Activated CD4-positive, CD25-positive, alpha-beta regulatory T cell (primary cell): ENCODE data around the gene KCNQ1.

Source experiments
- DNase-seq, 4 experiments: peaks; one replicate each; lab custom pipeline; 2025; lab: John Stamatoyannopoulos, UW

KCNQ1 gene

GRCh38 chr11:2664791-2665525, 220.2 kb downstream of the KCNQ1 start:
- no peak for DNase-seq

DNA sequence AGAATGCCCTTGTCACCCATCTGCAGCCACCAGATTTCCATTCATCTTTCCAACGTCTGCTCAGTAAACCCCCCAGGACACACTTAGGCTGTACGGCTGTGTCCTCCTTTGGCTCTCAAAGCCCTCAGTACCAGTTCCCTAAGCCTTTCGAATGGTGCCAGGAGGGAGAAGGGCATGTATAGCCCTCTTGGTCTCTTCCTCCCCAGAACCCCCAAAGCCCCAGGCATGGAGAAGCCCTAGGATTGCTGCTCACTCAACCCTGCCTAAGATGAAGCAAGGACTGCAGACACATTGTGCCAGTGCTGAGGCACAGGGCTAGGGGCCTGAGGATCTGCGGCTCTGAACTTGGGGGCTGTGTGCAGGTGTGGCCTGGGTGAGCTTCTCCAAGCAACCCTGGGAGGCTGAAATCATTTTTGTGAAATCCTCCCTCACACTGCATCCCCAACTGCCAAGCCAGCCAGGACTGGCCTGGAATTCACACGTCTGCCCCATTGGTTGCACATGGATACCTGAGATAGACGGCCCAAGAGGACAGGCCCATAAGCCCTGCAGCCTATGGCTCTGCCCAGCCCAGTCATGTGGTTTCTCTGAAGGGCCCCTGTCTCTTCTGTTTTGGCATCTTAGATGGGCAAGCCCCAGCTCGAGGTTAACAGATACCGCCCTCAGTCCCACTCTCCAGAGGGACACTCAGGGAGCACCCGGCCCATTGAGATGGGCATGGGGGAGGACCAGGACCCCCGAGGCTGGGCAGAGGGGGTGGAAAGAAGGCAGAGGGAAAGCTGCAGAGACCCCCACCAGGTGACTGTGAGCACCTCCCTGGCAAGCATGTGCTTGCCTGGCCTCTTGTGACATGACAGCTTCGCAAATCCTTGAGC, 221.0 kb downstream of the KCNQ1 start:
- DNase-seq: no peak

DNA sequence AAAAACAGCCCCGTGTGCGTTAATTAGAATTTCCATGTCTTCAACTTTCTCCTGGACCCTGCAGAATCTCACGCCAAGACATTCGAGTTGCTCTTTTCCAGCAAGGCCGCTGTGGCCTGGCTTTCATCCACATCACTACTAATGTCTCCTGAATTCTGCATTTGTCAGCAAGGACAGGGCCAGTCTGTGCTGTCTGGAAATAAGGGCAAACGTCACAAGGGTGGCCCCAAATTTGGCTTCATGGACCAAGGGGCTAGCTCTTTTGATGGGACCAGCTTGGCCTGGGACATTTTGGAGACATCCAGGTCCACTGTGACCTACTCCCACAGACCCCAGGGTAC, 221.6 kb downstream of the KCNQ1 start:
- DNase-seq: no peak

DNA sequence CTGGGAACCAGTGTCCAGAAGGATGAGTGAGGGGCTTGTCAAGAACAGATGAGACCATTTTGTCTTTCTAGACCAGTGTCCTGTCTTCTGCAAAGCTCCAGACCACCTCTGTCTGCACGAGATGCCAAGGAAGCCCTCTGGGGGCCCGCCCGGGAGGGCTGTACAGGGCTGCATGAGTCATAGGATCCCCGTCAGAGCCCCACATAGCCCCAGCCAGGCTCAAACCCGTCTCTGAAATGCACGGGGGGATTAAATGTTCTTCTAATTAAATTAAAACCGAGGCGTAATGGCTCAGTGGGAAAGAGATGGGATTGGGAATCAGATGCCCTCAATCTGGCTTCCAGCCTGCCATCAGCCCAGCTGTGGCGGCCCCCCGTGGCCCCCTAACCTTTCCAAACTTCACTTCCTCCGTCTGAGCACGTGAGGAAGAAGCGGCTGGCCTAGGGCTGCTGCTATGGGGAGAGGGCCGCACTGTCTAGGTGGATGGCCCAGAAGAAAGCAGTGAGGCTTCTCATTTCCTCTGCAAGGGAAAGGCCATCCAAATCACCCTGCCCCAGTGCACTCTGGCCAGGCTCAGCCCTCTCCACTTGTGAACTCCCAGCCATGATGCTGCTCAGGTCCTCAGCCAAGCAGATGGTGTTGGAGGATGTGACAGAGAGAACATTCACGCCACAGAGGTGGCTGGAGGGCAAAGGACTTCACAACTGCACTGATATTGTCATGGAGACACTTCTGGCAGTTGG, 222.2 kb downstream of the KCNQ1 start:
- DNase-seq: no peak

DNA sequence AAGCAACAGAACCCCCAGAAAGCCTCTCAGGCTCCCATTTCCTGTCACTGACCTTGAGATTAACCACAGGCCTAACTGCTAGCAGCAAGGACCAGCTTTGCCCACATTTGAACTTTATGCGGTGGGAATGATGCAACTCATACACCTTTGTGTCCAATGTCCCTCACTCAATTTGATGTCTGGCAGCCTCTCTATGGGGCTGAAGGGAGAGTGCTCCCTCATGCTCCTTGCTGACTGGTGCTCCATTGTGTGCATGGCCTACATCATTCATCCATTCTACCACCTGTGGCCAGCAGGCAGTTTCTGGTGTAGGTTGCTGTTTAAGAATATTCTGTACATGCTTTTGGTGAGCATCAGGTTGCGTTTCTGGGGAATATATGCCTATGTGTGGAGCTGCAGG, 223.1 kb downstream of the KCNQ1 start:
- DNase-seq: no peak

DNA sequence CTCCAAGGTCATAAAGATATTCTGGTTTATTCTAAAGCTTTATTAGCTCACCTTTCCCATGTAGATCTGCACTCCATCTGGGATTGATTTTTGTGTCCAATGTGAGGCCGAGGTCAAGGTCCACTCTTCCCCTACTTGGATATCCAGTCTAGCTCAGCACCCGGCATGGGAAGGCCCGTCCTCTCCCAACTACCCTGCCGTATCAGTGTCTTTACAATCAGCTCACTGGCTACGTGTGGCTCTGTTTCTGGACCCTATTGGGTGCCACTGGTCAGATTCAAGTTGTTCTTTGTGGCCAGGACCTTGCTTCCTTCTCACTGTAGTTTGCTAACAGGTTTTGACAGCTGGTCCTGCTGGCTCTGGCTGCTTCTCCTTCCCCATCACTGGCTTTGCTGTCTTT, 224.1 kb downstream of the KCNQ1 start:
- no peak for DNase-seq

GRCh38 chr11:2669634-2670469, 225.0 kb downstream of the KCNQ1 start:
- no peak for DNase-seq

GRCh38 chr11:2670541-2671100, 225.8 kb downstream of the KCNQ1 start:
- DNase-seq: no peak

GRCh38 chr11:2671748-2672147, 226.9 kb downstream of the KCNQ1 start:
- DNase-seq: no peak

- no peak for DNase-seq
These were observed 227.9 kb downstream of the KCNQ1 start for GRCh38 chr11:2672553-2673249.

GRCh38 chr11:2673250-2673610, 228.4 kb downstream of the KCNQ1 start:
- DNase-seq: no peak

DNA sequence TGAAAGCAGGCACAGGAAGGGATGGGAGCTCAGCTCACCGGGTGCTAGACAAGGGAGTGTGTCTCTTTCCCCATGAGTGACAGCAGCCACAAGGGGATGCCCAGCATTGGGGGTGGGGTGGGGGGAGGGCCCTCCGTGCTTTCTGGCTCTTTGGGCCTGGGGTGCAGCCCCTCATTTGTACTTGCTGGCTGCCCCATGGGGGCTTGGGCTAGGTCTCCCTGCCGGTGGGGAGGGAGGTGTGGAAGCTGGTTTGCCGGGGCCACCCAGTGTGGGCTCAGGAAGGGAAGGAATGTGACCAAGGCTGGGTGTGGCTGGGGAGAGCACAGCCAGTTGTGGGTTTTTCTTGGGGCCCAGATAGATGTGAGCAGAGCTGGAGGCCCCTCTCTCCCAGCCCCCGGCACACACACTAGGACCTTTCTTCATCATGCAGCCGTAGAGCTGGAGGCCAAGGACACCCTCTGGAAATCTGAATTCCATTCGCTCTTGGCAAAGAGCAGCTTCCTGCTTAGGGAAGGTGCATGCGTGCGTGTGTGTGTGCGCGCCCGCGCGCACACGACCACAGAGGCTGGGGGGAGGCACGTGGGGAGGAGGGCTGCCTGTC, 229.2 kb downstream of the KCNQ1 start:
- no peak for DNase-seq

- no peak for DNase-seq
These were observed 229.9 kb downstream of the KCNQ1 start for GRCh38 chr11:2674658-2675131.

GRCh38 chr11:2675540-2675939, 230.7 kb downstream of the KCNQ1 start:
- DNase-seq: no peak

- DNase-seq: no peak
These were observed 232.3 kb downstream of the KCNQ1 start for GRCh38 chr11:2677127-2677526.

DNA sequence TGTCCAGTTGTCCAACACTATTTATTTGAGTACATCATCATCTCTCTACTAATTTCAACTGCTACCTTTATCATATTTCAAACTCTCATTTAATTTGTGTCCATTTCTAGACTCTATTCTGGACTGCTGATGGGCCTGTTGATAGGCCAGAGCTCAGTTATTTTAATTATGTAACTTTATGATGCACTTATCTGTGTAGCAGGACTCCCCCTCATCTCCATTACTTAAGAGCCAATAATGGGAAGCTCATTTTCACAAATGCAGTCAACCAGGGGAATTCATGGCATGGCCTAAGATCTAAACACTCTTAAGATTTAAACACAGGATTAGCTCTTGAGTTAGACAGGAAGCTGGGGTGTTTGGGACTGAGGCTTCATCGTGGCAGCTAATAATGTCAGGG, 233.6 kb downstream of the KCNQ1 start:
- no peak for DNase-seq

DNA sequence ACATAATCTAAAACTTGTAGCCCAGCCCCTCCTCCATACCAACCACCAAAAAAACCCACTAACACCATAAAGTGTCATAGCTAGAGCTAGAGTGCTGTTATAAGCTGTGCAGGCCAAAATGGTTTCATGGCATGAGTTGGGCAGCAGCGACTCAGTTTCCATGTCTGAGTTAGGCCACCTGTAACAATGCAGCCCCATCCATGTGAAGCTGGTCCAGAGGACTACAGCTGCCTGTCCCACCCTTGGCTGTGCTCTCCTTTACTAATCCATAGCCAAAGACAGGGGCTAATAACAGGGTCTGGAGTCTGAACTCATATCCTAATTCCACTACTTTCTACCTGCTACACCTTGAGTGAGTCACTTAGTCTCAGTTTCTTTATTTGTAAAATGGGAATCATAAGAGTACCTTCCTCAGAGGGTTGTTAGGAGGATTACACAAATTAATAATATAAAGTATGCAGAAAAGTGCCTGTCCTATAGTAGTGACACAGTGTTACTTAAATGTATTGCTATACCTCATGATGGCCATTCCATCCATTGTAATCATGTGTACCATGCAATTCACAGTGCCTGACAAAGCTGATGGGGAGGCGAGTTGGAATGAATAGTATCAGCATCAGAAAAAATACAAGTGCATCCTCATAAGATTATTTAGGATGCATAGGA, 234.3 kb downstream of the KCNQ1 start:
- DNase-seq: no peak

GRCh38 chr11:2681408-2682145, 236.8 kb downstream of the KCNQ1 start:
- no peak for DNase-seq

DNA sequence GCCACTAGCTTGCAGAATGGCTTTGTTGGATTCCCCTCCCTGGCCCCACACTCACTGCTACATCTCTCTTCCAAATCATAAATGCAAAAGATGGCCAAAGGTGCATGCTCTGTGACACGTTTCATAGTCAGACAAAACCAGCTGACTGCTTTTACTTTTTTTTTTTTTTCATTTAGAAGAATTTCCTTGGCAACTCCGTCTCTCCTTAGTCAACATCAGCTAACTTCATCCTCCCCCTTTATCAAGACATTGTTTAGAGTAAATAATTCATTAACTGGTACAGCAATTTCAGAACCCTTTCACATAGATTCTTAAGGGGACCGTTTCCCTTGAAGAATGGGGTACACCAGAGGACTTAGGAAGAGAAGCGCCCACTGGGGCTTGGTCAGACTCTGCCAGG, 239.0 kb downstream of the KCNQ1 start:
- DNase-seq: no peak
